Activated naive CD4-positive, alpha-beta T cell treated with anti-CD3 and anti-CD28 coated beads, Interleukin-2, amount 50 U/mL, for 16 hours (primary cell): Measurements from ENCODE around the gene CFAP61.

Experiments
- DNase-seq: peaks from one replicate; pipeline ENCODE4 v3.0.0-alpha.2; 2020

The CFAP61 gene

DNA sequence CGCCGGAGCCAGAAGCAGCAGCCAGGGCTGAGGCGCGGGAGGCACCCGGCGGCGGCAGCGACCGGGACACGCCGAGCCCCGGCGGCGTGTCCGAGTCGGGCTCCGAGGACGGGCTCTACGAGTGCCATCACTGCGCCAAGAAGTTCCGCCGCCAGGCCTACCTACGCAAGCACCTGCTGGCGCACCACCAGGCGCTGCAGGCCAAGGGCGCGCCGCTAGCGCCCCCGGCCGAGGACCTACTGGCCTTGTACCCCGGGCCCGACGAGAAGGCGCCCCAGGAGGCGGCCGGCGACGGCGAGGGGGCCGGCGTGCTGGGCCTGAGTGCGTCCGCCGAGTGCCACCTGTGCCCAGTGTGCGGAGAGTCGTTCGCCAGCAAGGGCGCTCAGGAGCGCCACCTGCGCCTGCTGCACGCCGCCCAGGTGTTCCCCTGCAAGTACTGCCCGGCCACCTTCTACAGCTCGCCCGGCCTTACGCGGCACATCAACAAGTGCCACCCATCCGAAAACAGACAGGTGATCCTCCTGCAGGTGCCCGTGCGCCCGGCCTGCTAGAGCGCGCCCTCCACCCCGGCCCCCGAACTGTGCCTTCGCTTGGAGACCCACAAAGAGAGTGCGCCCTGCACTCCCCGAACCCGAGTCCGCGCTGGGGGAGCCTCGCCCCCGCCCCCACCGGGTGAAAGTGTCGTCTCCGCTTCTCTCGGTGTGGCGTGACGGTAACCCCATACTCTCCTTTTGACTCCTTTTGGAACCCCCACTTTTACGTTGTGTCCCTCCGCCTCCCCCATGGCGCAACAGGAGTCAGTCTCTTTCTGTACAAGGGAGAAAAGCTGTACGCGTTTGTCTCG, 317.1 kb downstream of the CFAP61 start:
- DNase-seq = no peak

DNA sequence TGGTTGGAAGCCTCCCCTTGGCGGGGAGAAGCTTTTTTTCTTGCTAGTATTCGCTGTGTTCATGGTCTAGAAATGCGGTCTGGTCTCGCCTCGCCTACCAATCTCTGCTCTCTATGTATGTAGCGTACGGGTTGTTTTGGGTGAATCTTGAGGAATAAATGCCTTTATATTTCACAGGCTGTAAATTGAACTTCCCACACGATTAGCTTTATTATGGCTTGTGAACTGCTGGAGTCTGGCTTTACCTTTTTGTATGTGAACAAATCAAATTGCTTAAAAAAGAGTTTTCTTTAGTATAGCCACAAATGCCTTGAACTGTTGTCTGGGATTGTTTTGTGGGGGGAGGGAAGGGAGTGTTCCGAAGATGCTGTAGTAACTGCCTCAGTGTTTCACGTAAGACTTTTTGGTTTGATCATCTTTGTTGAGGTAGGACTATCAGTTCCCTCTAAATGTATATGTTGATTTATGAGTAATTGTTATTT, 317.8 kb downstream of the CFAP61 start:
- DNase-seq = no peak

DNA sequence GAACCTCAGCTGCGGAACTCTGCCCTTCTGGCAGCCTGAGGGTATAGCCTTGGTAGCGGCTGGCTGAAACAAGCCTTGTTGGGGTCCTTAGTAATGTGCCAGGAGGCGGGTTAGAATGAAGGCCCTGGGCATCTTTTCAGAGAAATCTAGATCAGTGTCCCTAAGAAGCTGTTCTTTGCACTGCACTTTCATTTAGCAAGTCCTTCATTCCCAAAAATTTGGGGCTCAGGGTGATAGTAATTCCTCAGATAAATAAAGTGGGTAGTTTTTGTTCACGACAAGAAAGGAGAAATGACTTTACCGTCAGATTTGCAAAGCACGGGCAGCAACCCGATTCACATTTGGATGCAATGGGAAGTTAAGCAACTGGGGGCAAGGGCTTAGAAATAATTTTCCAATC, 318.8 kb downstream of the CFAP61 start:
- no peak for DNase-seq

DNA sequence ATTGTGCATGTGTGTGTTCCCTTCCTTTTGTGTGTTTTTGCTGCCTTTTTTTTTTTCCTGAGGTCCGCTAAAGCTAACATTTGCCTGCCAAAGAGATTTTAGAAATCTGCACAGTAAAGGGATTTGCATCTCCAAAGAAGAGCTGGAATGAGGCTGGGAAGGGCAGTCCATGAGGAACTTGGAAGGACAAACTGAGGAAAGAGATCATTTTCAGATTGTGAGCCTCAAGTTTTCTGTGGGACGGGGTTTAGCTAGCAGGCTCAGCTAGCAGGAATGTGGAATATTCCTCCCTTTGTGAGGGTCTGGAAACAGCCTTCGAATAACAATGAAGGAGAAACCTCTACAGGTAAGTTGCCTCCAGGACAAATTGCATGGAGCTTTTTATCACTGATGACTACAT, 319.3 kb downstream of the CFAP61 start:
- DNase-seq = no peak

DNA sequence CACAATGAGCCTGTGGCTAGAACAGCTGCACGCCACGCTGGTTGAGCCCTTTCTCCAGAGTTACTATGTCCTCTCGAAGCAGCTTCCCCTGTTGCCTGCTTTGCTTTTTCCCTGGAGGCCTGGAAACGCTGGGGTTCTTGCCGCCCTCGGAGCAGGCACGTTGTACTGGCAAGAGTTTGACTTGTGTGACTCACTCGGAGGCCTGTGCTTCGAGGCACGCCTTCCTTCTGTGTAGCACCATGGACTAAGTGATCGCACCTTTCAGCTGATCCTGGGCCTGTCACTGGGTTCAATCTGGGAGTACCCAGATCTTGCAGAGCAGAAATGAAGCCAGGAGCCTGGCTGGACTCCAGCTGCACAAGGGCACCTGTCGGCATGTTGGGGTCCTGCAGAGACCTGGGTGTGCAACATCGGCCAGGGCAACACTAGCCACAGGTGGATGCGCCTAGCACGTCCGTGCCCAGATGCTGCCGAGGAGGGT, 320.8 kb downstream of the CFAP61 start:
- no peak for DNase-seq

DNA sequence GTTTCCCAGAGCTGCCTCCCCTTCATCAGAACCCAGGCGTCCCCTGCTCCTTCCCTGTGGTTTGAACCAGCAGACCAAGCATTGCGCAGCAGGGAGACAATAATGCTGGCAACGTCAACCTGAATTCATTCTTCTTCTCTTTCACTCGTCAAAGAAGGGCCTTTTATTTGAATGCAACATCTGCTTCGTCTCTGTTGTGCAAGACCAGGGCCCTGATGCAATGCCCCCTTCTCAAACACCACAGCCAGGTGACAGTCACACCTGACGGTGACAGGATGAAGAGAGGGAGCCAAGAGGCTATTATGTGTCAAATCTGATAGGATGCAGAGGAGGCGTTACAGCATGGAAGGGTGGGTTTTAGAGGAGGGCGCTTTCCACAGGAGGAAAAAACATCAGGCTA, 323.5 kb downstream of the CFAP61 start:
- DNase-seq = no peak

DNA sequence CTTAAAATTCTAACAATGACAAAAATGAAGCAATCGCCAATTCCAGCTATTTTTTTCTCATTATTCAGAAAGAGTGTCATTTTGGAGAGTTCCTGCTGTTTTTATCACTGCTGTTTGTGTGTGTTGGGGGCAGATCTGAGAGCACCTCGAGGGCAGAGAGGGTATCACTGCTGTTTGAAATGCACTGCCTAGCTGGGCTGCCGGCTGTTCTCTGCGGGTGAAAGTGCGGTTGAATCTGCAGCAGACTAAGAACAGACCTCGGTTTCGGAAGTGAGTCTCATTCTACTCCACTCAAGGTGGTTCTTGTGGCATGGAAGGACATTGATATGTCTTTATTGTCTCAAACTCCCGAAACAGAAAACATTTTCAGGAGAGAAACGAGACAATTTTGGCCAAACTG, 333.9 kb downstream of the CFAP61 start:
- no peak for DNase-seq

DNA sequence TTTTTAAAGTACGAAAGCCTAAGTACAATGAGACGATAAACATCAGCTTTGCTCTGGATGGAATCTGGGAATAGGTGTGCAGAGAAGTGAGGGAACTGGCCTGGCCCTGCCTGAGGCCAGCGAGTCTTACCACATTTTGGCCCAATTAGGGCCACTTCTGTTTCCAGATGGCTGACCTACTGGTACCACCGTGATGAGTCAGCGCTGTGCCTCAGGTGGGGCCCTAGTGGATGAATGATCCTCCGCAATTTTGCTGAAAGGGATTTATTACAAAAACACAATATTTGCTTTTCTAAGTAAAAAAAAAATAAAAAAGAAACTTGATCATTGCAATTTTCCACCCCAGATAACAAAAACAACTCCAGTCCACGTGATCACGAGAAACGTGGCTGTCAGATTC, 338.1 kb downstream of the CFAP61 start:
- DNase-seq = no peak

DNA sequence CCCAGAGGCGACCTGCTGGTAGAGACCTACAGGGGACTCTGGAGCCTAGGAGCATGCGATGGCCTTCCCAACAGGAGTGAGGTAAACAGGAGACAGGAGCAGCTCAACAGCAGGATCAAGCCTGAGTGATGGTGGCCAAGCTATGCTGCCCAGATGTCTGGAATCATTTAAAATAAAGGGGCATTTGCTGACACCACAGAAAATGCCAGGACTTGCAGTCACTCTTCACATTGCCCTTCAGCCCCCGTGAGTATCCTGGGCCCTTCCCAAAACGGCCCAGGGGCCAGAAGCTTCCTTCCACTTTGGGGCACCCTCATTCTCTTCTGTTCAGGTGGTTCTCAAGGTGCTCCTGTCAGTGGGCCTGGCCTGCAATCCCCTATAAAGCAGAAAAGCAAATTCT, 338.8 kb downstream of the CFAP61 start:
- DNase-seq = no peak

DNA sequence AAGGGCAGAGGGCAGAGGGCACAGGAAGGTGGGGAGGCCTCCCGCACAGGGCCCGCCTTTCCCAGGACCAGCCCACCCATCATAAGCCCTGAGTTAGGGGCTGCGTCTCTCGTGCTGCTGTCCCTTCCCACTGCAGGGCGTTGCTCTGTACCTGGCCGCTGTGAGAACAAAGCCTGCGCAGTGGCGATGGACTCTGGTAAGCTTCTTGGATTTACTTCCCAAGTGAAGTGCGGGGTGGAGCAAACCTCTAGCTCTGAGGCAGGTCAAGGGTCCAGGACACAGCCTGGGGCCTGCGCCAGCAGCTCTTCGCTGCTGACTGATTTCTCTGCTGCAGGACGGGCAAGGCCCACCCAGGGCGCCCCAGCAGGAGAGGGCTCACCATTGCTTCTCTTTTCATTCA, 339.4 kb downstream of the CFAP61 start:
- no peak for DNase-seq

DNA sequence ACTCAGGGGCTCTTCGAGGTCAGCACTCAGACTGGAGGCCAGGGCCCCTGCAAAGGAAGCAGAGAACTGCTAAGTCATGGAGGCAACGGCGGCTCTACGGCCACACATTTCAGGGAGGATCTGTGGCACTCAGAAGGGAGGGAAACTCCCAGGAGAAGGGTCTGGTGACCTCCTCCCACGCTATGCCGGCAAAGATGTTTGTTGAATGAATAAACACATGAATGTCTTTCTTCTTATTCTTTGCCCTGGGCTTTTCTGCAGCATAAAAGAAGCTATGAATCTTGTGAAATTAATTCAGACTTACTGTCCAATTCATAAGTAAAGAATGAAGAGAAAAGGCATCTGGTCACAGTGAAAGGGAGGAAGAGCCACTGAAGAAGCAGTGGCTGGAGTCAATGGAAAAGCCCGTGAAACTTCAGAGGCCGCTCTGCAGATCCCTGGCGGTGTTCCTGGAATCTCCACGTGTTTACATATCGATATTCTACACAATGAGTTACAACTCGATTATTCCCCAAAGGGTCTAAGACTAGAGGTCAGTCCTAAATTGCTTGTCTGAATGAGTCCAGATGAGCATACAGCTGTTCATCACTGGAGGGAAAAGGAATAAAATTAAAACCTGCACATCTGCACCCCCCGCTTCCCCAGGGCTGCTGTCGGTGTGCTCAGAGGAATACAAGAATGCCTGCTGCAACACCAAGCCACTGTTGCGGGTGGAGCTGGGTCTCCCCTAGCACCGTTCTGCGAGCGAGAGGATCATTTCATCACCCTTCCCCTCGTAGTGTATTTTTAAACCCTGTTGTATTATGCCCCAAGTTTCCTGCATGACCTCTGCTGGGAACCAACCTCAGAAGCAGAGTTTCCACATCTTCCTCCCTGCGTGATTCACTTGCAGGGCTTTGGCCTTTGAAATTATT, 341.1 kb downstream of the CFAP61 start:
- DNase-seq = no peak

DNA sequence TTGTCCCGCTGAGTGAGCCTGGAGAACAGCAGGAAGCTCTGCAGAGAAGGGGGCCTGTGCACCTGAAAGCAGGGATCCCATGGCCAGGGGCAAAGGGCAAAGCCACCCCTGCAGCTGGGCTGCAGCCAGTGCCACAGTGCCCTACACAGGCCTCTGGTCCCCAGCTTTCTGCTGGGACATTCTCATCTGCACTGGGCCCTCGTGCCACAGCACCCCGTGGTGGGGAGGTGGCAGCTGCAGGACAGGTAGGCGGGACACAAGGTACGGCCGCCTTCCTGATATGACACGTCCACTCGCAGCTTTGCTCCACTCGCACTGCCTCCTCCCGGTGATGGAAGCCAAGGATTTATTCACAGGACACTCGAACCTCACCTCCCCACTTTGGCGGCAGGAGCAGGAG, 342.8 kb downstream of the CFAP61 start:
- no peak for DNase-seq

DNA sequence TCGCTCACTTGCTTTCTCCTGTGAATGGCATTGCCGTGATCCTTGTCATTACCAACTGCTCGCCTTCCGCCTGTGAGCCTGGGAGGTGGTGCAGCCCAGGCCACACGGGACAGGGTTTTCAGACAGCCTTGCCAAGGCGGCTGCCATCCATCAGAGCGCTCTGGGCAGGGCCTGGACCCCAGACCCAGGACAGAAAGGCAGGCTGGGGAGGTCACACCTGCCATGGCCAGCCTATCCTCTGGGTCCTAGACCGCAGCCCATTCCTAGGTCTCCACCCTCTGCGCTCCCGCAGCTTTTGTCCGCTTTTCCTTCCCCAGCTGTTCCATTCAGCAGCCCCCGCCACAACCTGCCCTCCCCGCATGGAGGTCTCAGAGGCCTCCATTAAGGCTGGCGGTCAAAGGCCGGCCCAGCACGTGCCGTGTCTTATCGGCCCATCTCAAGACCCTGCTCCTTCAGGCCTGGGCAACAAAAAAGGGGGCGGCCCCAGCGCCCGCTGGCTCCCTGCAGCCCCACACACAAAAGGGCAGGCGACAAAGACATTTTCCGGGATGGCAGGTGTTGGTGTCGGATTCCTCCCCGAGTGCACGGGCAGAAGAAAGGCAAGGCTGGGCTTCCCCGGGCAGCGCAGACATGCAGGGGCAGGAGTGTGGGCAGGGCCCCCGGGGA, 343.7 kb downstream of the CFAP61 start:
- DNase-seq = no peak

DNA sequence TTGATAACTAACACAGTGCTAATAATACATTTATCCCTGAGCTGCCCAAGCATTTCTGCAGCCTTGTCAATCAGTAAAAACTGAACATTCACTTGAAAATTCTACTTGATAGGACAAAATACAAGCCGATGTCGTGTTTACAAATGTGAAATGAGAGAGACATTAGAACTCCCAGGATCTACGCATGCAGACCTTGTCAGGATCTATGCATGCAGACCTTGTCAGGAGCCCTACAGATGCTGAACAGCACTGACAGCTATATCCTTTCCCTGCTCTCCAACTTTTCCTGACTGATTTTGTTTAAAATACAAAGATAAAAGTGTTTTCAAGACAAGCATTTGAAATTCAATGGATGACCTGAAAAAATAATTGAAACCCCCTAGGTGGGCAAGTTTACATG, 344.5 kb downstream of the CFAP61 start:
- DNase-seq = no peak

DNA sequence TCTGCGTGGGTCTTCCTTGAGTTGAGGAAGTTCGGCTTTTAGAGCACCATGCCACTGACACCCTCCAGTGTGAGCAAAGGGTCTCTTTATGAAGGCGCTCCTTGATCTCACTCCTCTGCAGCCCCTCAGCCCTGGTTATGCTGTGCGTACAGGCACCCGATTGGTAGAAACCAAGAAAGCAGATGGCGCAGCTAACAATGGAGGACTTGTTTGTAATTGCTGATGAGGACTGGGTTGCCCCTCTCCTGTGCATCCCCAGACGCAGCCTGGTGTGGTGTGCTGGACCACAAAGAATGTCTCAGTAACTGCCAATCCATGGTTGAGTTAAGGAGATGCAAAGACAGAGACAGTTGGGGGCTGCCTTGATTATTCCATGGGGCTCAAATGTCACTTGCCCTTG, 345.8 kb downstream of the CFAP61 start:
- DNase-seq = no peak

DNA sequence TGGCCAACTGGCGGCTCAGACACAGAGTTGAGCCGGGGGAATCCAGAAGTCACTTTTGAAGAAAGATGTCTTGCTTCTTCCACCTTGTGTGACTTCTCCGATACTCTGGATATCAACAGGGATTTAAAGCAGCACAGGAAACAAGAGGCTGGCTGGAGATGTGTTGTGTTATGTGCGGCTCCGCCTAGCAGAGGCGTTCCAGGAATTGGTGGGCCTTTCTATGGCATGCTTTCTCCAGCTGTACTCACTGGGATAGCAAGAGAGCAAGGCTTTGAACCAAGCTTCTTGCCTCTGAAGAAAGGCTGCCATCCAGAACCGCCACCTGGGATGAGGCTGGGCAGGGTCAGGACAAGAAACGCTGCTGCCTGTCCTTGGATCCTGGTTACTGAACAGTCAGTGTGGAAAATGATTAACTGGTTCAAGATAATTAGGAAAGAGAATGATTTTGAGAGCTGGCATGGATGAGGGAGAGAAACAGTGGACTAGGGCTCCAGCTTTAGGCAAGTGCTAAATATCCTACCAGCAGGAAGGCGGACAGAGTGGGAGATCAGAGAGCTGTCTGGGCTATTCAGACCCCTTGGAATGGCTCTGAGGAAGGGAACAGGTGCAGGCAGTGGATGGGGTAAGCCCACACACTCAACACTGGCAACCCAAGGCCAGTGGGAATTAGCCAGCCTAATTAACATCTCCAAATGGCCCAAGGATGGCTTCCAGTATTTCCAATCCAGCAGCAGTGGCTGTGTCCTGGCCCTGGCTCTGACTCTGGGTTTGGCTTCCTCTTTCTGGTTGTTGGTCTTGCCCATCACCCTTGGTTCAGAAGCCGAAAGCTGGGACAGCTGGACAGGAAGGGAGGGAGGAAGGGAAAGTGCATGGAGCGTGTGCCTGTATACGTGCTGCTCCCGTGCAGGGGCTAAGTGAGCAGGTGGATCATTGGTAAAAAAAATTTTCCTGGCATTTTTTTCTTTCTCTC, 347.5 kb downstream of the CFAP61 start:
- no peak for DNase-seq

DNA sequence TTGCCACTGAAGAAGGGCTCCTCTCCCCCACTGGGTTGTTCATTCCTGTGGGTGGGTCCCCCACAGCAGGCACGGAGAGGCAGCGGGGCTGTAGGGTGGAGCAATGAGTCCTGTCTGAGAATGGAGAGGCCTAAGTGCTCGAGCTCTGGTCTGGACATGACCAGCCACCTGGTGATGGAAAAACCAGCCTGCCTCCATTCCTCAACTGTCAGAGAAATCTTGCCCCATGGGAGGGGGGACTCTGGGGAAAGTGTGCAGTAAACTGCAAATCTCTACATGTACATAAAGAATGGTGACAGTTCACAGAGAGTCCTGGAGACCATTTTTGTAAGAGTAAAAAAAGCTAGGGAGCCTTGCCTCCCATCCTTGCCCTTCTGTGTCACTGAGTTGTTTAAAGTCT, 349.7 kb downstream of the CFAP61 start:
- DNase-seq = no peak

DNA sequence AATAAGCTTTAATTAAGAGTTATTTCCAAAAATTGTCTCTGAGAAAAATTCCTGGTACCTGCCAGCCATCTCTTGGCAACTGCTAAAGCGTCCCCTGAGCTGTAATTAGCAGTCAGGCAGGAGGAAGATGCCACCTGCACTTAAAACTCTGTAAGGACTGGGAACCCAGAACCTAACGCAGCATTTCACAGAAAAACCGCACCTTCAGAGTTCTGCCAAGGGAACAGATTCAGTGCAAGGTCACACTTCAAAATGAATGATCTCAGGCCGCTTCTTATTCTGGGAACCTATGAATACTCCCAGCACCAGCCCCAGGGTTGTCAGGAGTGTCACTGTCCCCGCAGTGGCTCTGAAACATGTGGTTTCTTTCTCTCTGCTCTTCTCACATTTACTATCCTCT, 352.3 kb downstream of the CFAP61 start:
- DNase-seq = no peak

DNA sequence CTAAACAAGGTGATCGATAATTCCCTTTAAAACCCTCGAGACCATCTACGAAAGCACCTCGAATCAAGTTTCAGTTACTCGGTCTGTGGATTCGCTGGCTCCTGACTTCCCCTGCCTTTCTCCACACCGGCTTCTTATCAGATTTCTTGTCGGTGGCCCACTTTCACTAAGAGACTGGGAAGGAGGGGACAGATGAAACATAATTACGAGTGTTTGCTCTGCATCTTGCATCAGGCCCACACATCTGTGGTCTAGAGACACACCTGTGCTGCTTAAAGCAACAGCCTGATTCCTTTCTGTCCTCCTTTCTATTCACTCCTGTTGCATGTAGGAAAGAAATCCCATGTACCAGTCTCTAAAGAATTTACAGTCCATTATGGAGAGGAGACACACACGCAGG, 353.3 kb downstream of the CFAP61 start:
- DNase-seq = no peak

DNA sequence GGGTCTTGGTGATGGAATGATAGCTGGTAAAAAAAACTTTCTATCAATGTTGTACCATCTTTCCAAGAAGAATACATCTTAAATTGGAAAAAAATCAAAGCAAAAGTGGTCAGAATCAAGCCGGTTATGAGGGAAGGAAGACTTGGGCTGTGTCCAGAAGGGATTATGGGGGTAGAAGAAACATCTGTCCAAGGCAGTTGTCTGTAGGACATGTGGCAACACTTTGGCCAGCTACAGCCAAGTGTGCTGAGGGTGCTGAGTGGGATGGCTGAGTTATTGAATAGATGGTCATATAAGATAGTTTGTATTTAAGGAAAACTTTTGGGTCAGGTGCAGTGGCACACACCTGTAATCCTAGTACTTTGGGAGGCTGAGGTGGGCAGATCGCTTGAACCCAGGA, 354.0 kb downstream of the CFAP61 start:
- no peak for DNase-seq

DNA sequence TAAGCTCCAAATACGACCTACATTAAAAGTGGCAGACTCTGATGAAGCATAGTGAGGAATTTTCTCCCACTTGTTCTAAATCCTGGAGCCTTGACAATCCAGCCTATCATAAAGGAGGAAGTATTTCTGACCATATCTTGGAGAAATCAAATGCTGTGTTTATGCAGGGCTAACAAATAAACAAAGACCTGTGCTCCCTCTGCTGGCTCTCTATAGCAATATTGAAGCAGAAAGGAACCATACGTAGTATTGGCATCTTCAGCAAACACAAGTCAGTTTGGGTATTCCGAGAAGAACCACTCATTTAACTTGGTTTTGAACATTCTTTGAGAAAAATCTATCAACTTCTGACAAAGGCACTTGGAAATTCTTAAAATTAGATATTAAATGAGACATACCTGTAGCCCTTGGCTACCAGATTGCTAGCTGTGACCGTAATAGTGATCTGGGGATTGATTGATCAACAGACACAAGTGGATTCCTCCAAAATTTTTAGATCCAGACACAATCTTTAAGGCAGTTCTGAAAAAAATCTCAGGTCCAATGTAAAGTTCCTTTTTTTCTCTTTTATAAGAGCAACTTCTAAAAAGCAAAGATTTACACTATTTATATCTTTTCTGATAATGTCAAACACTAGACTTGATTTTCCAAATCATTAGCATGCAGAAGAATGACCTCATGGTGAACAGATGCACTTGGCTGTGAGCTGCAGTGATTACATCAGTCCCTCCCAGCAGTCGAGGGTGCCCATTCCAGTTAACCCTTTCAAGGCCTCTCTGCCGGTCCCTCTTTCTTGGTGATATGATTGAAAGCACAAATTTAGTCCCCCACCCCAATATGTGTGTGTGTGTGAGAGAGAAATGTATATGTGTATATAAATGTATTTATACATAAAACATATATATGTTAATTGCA, 355.8 kb downstream of the CFAP61 start:
- no peak for DNase-seq
